GM18867 (cell line): ENCODE results near the gene HOXD9.

Source experiments
- ATAC-seq: cut with Tn5 transposase; IDR thresholded peaks from one replicate; pipeline ENCODE4 v1.9.1; 2021; ENCODE audit warnings: mild to moderate bottlenecking, moderate library complexity; ENCODE audit not compliant: unreplicated experiment

The HOXD9 gene

GRCh38 chr2:176110415-176111308, 11.9 kb upstream of the HOXD9 start:
- no peak for ATAC-seq

DNA sequence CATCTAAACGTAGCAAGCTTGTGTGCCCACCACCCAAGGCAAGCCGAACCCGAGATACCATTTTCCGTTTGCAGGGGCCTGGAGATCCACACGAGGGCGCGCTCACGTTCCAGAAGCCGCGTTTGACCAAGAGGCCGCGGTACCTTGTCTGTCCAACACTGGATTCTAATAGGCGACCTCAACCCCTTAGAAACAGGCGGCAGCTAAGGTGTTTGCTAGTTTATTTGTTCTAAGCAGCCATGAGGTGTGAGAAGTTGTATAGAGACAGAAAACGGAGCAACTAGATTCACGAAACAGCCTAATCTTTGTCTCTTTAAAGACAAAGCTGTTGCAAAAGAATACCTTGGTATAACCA, 11.2 kb upstream of the HOXD9 start:
- ATAC-seq: peak; percentile 73

- no peak for ATAC-seq
Observed at GRCh38 chr2:176111846-176112374, 10.6 kb upstream of the HOXD9 start.

GRCh38 chr2:176112375-176113302, 9.9 kb upstream of the HOXD9 start:
- ATAC-seq: no peak

DNA sequence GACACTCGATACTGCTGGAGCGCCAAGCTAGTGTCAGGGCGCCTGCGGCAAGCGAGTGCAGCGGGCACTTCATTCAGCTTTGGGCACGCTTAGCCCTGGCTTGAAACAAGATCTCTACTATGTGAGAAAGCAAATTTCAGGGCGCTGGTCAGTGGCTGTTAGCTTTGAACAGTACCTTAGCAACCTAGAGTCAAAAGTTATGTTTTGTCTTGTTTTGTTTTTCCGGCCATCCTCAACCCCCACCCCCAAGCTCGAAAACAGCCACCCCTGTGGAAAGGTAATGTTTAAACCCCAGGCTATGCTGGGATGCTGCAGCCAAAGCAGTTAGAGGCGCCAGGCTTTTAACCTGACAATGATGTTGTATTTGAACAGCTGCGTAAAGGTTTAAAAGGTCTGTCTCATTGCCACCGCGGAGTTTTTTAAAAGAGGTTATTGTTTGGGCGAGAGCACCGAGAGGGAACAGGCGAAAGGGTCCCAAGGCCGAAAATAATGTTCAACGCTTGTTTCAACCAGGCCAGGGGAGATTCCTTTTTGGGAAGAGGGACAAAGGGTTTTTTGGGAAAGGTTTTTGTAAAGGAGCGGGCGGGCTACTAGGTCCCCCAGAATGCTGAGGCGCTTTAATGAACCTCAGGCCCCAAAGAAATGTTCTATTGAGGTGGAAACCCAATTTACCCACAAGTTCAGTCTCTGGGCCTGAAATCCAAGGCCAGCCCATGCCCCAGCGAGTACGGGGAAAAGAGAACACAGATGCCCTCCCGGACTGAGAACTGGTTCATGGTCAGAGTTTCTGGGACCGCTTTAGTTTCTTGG, 8.2 kb upstream of the HOXD9 start:
- ATAC-seq: no peak

- no peak for ATAC-seq
Observed at GRCh38 chr2:176114930-176115625, 7.4 kb upstream of the HOXD9 start.

- ATAC-seq: no peak
Observed at GRCh38 chr2:176115883-176116813, 6.4 kb upstream of the HOXD9 start, which contains the start of gene HOXD10. Gene HOXD10 (plus strand): TSS chr2:176116778. CDS start chr2:176116834, 56 bp downstream.

GRCh38 chr2:176117162-176117822, 5.2 kb upstream of the HOXD9 start:
- ATAC-seq: no peak

- ATAC-seq: no peak
Observed at GRCh38 chr2:176117823-176118371, 4.6 kb upstream of the HOXD9 start.

GRCh38 chr2:176118601-176119339, 3.7 kb upstream of the HOXD9 start:
- peak; percentile 90 for ATAC-seq

DNA sequence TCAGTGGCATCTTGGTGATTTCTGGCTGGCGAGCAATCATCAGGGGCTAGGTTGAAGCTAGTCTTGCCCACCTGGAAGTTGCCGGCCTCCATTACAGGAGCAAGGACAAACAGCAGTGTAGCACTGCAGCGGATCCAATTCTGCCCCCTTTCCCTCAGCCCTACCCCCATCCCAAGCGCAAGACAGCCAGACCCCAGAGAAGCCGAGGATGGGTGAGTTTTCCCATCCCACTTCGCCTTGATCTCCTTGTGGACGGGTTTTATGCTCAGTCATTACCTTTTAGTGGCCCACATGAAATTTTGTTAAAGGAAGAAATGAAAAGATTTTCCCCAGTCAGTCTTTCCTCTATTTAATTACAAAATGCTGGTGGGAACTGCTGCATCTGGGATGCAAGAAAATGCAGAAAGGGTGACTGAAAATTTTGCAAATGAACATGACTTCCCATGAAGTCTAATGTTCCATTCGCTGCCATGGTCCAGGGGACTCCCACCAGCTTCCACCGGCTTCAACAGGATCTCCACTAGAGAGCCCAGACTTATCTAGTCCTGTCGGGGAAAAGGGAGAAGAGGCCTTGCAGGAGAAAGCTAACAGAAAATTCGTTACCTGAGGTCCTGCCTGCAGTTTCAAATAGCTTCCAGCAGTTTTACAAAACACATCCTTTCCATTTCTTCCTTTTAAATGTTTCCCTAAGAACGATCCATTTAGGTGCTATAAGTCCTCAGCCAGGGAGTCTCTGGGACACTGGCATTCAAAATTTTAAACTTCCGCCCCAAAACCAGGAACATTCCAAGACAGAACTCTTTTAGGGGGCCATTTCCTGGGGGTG, 1.9 kb upstream of the HOXD9 start:
- ATAC-seq: no peak

DNA sequence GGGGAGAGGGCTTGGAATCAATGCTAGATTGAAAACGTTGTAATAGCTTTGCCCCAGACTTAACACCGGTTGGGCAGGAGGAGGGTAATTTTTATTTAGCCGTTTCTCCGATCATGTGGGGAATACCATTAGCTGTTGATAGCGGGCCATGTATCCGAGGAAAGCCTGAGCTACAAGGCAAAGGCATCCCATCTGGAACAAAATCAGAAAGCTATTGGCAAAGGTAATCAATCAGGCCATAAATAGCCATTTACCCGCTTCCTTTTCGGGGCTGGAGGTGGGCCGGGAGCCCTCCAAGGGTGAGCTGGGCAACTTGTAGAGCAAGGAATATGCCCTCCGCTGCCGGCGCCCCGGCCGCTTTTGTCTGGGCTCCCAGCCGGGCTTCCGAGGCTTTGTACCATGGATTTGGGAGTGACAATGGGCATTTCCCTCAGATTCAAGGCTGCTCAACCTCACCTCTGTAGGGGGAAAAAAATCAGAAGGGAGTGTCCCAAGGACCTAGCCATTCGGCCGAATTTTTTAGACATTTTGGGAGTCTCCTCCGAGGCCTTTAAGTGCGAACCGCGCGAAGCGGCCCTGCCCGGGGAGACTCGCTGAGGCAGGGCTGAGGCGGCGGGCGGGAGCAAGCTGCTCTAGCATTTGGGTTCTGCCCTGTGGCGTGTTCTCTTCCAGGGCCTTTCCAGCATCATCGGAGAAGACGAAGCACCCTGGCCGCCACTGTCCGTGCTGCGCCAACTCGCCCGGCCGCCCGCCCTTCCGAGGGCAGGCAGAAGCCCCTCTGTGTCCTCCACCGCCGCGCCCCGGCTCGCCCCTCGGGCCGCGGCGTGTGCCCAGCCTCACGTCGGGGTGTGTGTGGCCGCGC, 1.1 kb upstream of the HOXD9 start:
- ATAC-seq: no peak

DNA sequence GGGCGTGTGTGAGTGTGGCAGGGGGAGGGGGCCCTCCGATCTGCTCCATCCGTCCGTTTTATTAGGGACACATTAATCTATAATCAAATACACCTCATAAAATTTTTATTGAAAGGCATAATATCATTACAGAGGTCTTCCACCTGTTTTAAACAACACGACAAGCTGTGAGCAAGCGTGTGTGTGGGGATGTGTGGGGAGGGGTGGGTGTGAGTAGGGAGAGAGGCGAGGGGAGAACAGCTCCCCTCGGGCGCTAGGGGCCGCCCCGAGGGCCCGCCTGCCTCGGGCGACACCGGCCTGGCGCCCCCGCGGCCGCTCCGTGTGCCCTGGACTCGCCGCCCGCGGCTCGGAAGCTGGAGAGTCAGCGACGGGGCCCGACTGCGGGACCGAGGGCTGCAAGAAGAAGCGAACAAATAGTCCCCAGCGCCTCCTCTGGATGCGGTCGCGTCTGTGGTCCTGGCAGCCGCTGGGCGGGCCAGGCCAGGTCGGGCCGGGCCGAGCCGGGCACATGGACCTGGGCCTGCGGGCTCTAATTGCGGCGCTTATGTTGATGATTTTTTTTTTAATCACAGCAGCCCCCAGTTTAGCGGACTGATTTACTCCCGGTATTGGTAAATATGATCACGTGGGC, 352 bp upstream of the HOXD9 start:
- no peak for ATAC-seq

GRCh38 chr2:176123411-176124109, 1.0 kb downstream of the HOXD9 start:
- no peak for ATAC-seq
